Ishikawa (cell line): ENCODE results near the gene PLEKHA5.

ENCODE experiments used
- CEBPB ChIP-seq: IDR thresholded peaks from 2 replicates; pipeline ENCODE4 v1.6.1; 2012
- CREB1 ChIP-seq: IDR thresholded peaks from 2 replicates; pipeline ENCODE4 v1.6.1; 2012; ENCODE audit warnings: low read depth
- EGR1 ChIP-seq: IDR thresholded peaks from 2 replicates; pipeline ENCODE4 v1.6.1; 2012
- EP300 ChIP-seq: IDR thresholded peaks from 2 replicates; pipeline ENCODE4 v1.6.1; 2012; ENCODE audit warnings: borderline replicate concordance
- FOXM1 ChIP-seq: IDR thresholded peaks from 2 replicates; pipeline ENCODE4 v1.6.1; 2012; ENCODE audit warnings: low read depth, borderline replicate concordance
- NFIC ChIP-seq: IDR thresholded peaks from 2 replicates; pipeline ENCODE4 v1.6.1; 2012
- RAD21 ChIP-seq: IDR thresholded peaks from 2 replicates; pipeline ENCODE4 v1.6.1; 2012; ENCODE audit warnings: low read depth
- REST ChIP-seq: IDR thresholded peaks from 2 replicates; pipeline ENCODE4 v1.6.1; 2012; ENCODE audit warnings: low read depth, mild to moderate bottlenecking
- TAF1 ChIP-seq: IDR thresholded peaks from 2 replicates; pipeline ENCODE4 v1.6.1; 2012; ENCODE audit warnings: low read depth, mild to moderate bottlenecking
- TCF12 ChIP-seq: IDR thresholded peaks from 2 replicates; pipeline ENCODE4 v1.6.1; 2012; ENCODE audit warnings: low read depth
- TEAD4 ChIP-seq: IDR thresholded peaks from 2 replicates; pipeline ENCODE4 v1.6.1; 2012
- YY1 ChIP-seq: IDR thresholded peaks from 2 replicates; pipeline ENCODE4 v1.6.1; 2012; ENCODE audit warnings: low read depth
- ZBTB7A ChIP-seq: IDR thresholded peaks from 2 replicates; pipeline ENCODE4 v1.6.1; 2012; ENCODE audit warnings: low read depth
- TF ChIP-seq, protein P1 (sequence below): IDR thresholded peaks from 2 replicates; pipeline ENCODE4 v1.6.1; 2012
- TF ChIP-seq, protein P2 (sequence below): IDR thresholded peaks from 2 replicates; pipeline ENCODE4 v1.6.1; 2012

Gene PLEKHA5

DNA sequence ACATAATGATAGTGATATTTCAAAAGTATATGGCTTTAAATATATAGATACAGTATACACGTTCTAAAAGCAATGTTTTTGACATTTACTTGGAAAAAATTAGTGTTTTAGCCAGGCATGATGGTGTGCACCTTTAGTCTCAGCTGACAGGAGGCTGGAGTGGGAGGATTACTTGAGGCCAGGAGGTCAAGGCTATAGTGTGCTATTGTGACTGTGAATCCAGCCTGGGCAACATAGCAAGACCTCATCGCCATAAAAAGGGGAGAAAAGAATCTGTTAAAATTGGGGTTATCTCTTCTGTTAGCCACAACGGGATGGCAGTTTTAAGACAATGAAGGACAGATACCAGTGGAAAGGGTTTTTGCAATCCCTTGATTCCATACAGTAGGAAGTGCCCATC lies 95.2 kb downstream of the PLEKHA5 start:
- TF ChIP-seq TAF1 (no peak), TEAD4 (no peak), CEBPB (no peak), REST (no peak), EGR1 (no peak), FOXM1 (no peak), TCF12 (no peak), YY1 (no peak), RAD21 (no peak), ZBTB7A (no peak), NFIC (no peak), EP300 (no peak), CREB1 (no peak)
- TF ChIP-seq, protein P1, sequence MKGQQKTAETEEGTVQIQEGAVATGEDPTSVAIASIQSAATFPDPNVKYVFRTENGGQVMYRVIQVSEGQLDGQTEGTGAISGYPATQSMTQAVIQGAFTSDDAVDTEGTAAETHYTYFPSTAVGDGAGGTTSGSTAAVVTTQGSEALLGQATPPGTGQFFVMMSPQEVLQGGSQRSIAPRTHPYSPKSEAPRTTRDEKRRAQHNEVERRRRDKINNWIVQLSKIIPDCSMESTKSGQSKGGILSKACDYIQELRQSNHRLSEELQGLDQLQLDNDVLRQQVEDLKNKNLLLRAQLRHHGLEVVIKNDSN = no peak
- TF ChIP-seq, protein P2, sequence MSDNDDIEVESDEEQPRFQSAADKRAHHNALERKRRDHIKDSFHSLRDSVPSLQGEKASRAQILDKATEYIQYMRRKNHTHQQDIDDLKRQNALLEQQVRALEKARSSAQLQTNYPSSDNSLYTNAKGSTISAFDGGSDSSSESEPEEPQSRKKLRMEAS = no peak

DNA sequence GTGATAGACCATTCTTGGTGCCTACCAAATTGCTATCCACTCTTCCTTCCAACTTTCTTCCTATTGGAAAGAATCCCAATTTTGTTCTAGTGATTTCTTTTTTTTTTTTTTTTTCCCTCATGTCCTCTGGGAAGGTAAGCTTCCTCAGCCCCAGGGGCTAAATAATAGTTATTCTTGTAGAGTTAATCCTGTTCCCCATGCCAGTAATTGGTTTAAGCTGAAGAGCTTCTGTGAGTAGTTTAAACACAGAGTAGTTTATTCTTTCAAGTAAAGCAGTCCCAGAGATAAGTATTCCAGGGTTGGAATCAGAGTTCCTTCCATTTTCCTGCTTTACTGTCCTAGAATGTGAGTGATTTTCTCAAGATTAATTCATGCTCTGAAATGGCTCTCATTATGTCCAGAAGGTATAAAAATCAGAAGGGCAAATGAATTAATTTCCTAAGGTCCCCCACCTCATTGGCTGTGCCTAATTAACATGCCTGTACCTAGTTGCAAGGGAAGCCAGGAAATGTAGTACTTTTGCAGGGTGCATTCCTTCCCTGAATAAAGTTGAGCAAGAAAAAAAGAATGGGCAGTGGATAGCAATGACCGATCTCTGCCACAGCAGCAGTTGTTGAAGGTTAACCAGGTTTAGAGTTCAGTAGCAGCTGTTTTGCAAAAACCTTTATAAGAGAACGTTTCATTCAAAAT lies 97.8 kb downstream of the PLEKHA5 start:
- TF ChIP-seq FOXM1 (no peak), TEAD4 (no peak), EGR1 (no peak), EP300 (no peak), CREB1 (no peak), TCF12 (no peak), RAD21 (no peak), NFIC (no peak), ZBTB7A (no peak), CEBPB (no peak)
- TF ChIP-seq, protein P2 = no peak
- TF ChIP-seq, protein P1 = no peak

DNA sequence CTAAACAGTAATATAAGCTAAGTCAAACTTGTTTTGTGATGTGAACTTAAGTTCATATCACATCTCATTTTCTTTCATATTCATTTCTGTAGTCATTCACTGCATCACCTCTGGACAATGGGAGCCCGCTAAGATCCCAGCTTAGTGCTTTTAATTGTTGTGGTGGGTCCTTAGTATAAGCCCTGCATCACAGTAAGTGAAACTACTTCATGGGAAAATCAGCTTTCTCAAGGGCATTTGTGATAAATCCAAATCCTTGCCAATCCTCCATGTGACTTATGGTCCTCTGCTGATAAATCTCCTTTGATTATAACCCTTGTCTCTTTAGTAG lies 98.3 kb downstream of the PLEKHA5 start:
- TF ChIP-seq REST (no peak), FOXM1 (no peak), ZBTB7A (no peak), TCF12 (no peak), EP300 (no peak), CREB1 (no peak), EGR1 (no peak), TAF1 (no peak), NFIC (no peak), RAD21 (no peak), CEBPB (no peak), TEAD4 (no peak), YY1 (no peak)
- TF ChIP-seq, protein P2 = no peak
- TF ChIP-seq, protein P1 = no peak

DNA sequence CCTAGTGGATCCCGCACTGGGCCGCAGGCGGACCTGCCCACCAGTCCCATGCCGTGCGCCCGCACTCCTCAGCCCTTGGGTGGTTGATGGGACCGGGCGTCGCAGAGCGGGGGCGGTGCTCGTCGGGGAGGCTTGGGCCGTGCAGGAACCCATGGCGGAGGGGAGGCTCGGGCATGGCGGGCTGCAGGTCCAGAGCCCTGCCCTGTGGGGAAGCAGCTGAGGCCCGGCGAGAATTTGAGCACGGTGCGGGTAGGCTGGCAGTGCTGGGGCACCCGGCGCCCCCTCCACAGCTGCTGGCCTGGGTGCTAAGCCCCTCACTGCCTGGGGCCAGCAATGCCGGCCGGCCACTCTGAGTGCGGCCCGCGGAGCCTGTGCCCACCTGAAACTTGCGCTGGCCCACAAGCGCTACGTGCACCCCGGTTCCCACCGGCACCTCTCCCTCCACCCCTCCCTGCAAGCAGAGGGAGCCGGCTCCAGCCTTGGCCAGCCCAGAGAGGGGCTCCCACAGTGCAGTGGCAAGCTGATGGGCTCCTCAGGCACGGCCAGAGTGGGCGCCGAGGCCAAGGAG lies 100.8 kb downstream of the PLEKHA5 start:
- no peak for TF ChIP-seq FOXM1
- no peak for TF ChIP-seq CREB1
- no peak for TF ChIP-seq TCF12

GRCh38 chr12:19230896-19231295 lies 101.4 kb downstream of the PLEKHA5 start:
- no peak for TF ChIP-seq CREB1
